ENCODE results near the gene CABP2. TPM values are rescaled to one million over a fixed set of nuclear protein-coding genes. Genes with fewer than 3 reads are reported as not detected.

CABP2 gene
- total RNA-seq, 1 donor from 2014 or later, result not detected

DNA sequence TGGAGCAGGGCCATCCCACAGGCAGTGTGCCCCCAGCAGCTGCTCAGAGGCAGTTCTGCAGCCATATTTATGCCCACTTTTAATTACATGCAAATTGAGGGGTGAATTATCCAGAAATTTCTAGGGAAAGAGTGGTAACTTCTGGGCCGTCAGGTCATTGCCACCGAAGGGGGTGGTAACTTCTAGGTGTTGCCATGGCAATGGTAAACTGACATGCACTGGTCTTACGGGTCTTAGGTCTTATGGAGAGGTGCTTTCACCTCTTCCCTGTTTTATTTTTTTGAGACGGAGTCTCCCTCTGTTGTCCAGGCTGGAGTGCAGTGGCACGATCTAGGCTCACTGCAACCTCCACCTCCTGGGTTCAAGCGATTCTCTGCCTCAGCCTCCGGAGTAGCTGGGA lies 50.4 kb downstream of the CABP2 start:
- Mint-ChIP-seq H3K36me3 (ENCODE audit: unreplicated experiment) (no peaks in the 10 kb centered on the region), H3K9me3 (ENCODE audit: unreplicated experiment) (no peaks in the 10 kb centered on the region), H3K4me1 (ENCODE audit: unreplicated experiment) (peaks cover 13% of the 10 kb centered on the region), H3K27me3 (ENCODE audit: unreplicated experiment) (peaks cover 2% of the 10 kb centered on the region), H3K27ac (ENCODE audit: unreplicated experiment) (no peak overlapping the region), H3K4me3 (ENCODE audit: unreplicated experiment) (no peak overlapping the region)
- no peak for DNase-seq (ENCODE audit: extremely low spot score, unreplicated experiment)
- TF ChIP-seq, protein P1, sequence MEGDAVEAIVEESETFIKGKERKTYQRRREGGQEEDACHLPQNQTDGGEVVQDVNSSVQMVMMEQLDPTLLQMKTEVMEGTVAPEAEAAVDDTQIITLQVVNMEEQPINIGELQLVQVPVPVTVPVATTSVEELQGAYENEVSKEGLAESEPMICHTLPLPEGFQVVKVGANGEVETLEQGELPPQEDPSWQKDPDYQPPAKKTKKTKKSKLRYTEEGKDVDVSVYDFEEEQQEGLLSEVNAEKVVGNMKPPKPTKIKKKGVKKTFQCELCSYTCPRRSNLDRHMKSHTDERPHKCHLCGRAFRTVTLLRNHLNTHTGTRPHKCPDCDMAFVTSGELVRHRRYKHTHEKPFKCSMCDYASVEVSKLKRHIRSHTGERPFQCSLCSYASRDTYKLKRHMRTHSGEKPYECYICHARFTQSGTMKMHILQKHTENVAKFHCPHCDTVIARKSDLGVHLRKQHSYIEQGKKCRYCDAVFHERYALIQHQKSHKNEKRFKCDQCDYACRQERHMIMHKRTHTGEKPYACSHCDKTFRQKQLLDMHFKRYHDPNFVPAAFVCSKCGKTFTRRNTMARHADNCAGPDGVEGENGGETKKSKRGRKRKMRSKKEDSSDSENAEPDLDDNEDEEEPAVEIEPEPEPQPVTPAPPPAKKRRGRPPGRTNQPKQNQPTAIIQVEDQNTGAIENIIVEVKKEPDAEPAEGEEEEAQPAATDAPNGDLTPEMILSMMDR (IDR thresholded peaks at IDR 0.05), result no peak

DNA sequence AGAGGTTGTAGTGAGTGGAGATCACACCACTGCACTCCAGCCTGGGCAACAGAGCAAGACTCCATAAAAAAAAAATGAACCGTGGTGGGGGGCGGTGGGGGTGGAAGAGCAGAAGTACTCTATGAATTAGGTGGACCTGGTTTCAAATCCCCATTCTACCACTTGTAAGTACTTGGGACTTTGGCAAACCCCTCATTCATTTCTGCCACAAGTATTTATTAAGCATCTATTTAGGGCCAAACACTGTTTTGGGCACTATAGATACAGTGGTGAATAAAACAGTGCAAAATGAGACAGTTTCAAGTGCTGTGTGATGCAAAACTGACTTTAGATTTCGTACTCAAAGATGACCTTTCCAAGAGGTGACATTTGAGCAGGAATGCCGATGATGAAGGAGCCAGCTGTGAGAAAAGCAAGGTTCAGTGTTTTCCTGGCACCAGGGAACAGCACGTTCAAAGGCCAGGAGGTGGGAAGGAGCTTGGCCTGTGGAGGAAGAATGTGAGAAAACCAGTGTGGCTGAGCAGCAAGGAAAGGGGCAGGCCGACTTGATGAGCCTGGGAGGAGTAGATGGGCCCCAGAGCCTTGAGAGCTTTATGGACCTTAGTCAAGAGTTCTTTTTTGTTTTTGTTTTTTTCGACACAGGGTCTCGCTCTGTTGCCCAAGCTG lies 52.8 kb downstream of the CABP2 start:
- no peaks in the 10 kb centered on the region for H3K27me3 Mint-ChIP-seq (ENCODE audit: unreplicated experiment)
- H3K4me3 Mint-ChIP-seq (ENCODE audit: unreplicated experiment), result peak overlapping the region; percentile 74
- no peaks in the 10 kb centered on the region for H3K9me3 Mint-ChIP-seq (ENCODE audit: unreplicated experiment)
- peaks cover 21% of the 10 kb centered on the region for H3K4me1 Mint-ChIP-seq (ENCODE audit: unreplicated experiment)
- no peak overlapping the region for H3K27ac Mint-ChIP-seq (ENCODE audit: unreplicated experiment)
- no peak for DNase-seq (ENCODE audit: extremely low spot score, unreplicated experiment)
- H3K36me3 Mint-ChIP-seq (ENCODE audit: unreplicated experiment), result no peaks in the 10 kb centered on the region
- TF ChIP-seq, protein P1 (IDR thresholded peaks at IDR 0.05), result no peak

DNA sequence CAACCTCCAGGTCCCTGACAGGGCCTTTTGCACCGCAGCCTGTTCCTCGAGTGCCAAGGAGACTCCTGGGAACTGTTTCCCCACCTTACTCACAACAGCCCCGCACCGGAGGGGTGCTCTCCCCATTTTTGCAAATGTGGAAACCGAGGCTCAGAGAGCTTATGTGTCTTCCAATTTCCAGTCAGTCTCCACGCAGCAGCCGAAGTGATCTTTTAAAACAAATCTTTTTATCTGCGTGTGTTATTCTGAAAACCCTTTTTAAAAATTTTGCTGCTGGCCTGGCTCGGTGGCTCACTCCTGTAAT lies 53.8 kb downstream of the CABP2 start:
- Mint-ChIP-seq H3K4me1 (ENCODE audit: unreplicated experiment) (peaks cover 27% of the 10 kb centered on the region), H3K9me3 (ENCODE audit: unreplicated experiment) (no peaks in the 10 kb centered on the region), H3K4me3 (ENCODE audit: unreplicated experiment) (peak overlapping the region; percentile 74), H3K27ac (ENCODE audit: unreplicated experiment) (peak overlapping the region; percentile 73), H3K36me3 (ENCODE audit: unreplicated experiment) (no peaks in the 10 kb centered on the region), H3K27me3 (ENCODE audit: unreplicated experiment) (no peaks in the 10 kb centered on the region)
- TF ChIP-seq, protein P1 (IDR thresholded peaks at IDR 0.05), result no peak
- no peak for DNase-seq (ENCODE audit: extremely low spot score, unreplicated experiment)

Small RNA genes lying within 50 kb of the gene (microRNA-seq; reads per million reads assigned to microRNA genes)
- not detected for gene MIR6752 (ENCODE audit: unreplicated experiment)

Other genes starting within 250 kb of the CABP2 start
- gene ANKRD13D, start 234.1 kb downstream of the CABP2 start, total RNA-seq, result 54.3 and 56.2 TPM in 2 replicates
- 28.5 and 28.6 TPM in 2 replicates for gene SSH3, start 219.9 kb downstream of the CABP2 start, total RNA-seq
- 53.2 and 64.0 TPM in 2 replicates for gene POLD4, start 169.9 kb downstream of the CABP2 start, total RNA-seq
- 7.2 and 7.8 TPM in 2 replicates for gene CLCF1, start 149.8 kb downstream of the CABP2 start, total RNA-seq
- 18.5 TPM in 2 replicates for gene RAD9A, start 131.5 kb downstream of the CABP2 start, total RNA-seq
- 132 and 140 TPM in 2 replicates for gene PPP1CA, start 121.6 kb downstream of the CABP2 start, total RNA-seq
- not detected in 2 replicates for gene TBC1D10C, start 119.4 kb downstream of the CABP2 start, total RNA-seq
- gene CARNS1, start 107.8 kb downstream of the CABP2 start, total RNA-seq, result 0.24 and 0.27 TPM in 2 replicates
- gene RPS6KB2, start 95.0 kb downstream of the CABP2 start, total RNA-seq, result 42.7 and 49.5 TPM in 2 replicates
- 0.89 and 1.2 TPM in 2 replicates for gene PTPRCAP, start 85.8 kb downstream of the CABP2 start, total RNA-seq
- gene CORO1B, start 80.0 kb downstream of the CABP2 start, total RNA-seq, result 114 and 116 TPM in 2 replicates
- not detected in 2 replicates for gene GPR152, start 70.7 kb downstream of the CABP2 start, total RNA-seq
- gene CABP4, start 68.1 kb downstream of the CABP2 start, total RNA-seq, result 0.35 TPM in 1 of 2 replicates, not detected in the other
- 51.4 and 54.5 TPM in 2 replicates for gene TMEM134, start 54.2 kb downstream of the CABP2 start, total RNA-seq
- 76.5 and 79.9 TPM in 2 replicates for gene AIP, start 40.4 kb downstream of the CABP2 start, total RNA-seq
- gene PITPNM1, start 18.1 kb downstream of the CABP2 start, total RNA-seq, result 46.7 and 46.9 TPM in 2 replicates
- 32.2 and 37.4 TPM in 2 replicates for gene CDK2AP2, start 15.3 kb downstream of the CABP2 start, total RNA-seq
- gene GSTP1, start 60.4 kb upstream of the CABP2 start, total RNA-seq, result 509 and 544 TPM in 2 replicates
- 180 and 185 TPM in 2 replicates for gene NDUFV1, start 83.5 kb upstream of the CABP2 start, total RNA-seq
- gene NUDT8, start 106.5 kb upstream of the CABP2 start, total RNA-seq, result 5.9 and 8.0 TPM in 2 replicates
- gene TBX10, start 116.3 kb upstream of the CABP2 start, total RNA-seq, result not detected in 2 replicates
- gene ACY3, start 127.3 kb upstream of the CABP2 start, total RNA-seq, result not detected in 2 replicates
- not detected in 2 replicates for gene ALDH3B2, start 151.2 kb upstream of the CABP2 start, total RNA-seq